Measurements from ENCODE around the gene GPRC5C.

The GPRC5C gene

DNA sequence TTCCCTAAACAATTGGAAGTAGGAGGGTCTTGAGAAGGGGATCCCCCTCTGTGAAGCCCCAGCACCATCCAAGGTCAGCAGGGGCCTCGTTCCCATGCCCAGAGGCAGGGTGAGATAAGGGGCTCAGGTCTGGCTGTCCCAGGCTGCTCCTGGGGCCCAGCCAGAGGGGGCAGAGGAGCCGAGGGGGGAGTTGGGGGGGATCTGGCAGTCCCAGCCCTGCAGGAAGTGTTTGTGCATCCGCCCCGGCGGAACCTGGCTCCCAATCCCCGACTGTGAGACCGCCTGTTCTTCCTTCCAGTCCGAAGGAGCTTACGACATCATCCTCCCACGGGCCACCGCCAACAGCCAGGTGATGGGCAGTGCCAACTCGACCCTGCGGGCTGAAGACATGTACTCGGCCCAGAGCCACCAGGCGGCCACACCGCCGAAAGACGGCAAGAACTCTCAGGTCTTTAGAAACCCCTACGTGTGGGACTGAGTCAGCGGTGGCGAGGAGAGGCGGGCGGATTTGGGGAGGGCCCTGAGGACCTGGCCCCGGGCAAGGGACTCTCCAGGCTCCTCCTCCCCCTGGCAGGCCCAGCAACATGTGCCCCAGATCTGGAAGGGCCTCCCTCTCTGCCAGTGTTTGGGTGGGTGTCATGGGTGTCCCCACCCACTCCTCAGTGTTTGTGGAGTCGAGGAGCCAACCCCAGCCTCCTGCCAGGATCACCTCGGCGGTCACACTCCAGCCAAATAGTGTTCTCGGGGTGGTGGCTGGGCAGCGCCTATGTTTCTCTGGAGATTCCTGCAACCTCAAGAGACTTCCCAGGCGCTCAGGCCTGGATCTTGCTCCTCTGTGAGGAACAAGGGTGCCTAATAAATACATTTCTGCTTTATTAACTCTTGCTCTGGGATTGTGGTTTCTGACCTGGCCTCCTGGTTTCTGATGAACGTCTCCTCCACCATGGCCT, 14.9 kb downstream of the GPRC5C start:
- no peaks in the 10 kb centered on the region for H3K36me3 ChIP-seq (ENCODE audit: insufficient read depth, low read length)
- no peaks in the 10 kb centered on the region for H3K79me2 ChIP-seq (ENCODE audit: control insufficient read depth, insufficient read depth, low read length, unreplicated experiment)
- no peaks in the 10 kb centered on the region for H3K27me3 ChIP-seq (ENCODE audit: insufficient read depth, low read length)
- no peak overlapping the region for H3K4me3 ChIP-seq (ENCODE audit: low read depth, low read length)
- H3K27ac ChIP-seq (ENCODE audit: low read depth, low read length) = no peak overlapping the region
- H3K4me1 ChIP-seq (ENCODE audit: control insufficient read depth, insufficient read depth, low read length, unreplicated experiment) = peaks cover 4% of the 10 kb centered on the region
- H2AFZ ChIP-seq (ENCODE audit: low read length, unreplicated experiment) = no peak overlapping the region

DNA sequence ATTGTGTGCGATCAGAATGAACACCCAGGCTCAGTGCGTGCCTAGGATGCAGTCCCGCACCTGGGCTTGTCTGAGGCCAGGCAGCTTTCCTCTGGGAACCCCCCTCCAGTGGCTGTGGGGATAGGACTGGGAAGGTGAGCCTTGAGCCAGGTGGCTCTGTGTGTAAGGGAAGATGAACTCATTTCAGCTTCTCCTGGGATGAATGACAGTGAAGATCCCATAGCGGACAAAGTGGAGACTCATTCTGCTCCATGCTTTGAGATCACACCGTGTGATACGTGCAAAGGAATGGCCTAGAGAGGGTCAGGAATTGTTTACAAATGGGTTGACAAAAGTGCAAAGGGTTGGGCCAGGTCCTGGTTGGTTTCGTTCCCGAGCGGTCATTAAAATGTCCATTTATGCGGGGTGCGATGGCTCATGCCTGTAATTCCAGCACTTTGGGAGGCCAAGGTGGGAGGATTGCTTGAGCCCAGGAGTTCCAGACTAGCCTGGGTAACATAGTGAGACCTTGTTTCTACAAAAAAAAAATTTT, 15.8 kb downstream of the GPRC5C start:
- no peak overlapping the region for H3K27ac ChIP-seq (ENCODE audit: low read depth, low read length)
- H3K79me2 ChIP-seq (ENCODE audit: control insufficient read depth, insufficient read depth, low read length, unreplicated experiment) = no peaks in the 10 kb centered on the region
- peaks cover 4% of the 10 kb centered on the region for H3K4me1 ChIP-seq (ENCODE audit: control insufficient read depth, insufficient read depth, low read length, unreplicated experiment)
- no peak overlapping the region for H2AFZ ChIP-seq (ENCODE audit: low read length, unreplicated experiment)
- H3K4me3 ChIP-seq (ENCODE audit: low read depth, low read length) = no peak overlapping the region
- H3K36me3 ChIP-seq (ENCODE audit: insufficient read depth, low read length) = no peaks in the 10 kb centered on the region
- H3K27me3 ChIP-seq (ENCODE audit: insufficient read depth, low read length) = 0 out of 2 replicates have a peak, but pooled peaks cover 6% of the 10 kb centered on the region

DNA sequence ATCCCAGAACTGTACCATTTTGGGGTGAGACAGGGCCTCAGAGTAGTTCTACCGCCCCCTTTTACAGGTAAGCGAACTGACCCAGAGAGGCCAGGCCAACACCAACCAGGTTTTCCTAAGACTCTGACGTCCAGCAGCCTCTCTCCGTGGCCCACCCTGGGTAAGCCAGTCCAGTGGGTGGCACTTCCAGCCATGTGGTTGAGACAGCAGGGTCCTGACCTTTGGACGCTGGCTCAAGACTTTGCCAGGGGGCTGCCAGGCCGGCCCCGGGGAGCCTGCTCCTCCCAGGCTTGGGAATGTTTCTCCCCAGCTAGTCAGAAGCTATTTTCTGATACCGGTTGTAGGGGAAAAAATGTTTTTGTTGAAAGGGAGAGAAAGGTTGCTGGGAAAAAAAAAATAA, 16.9 kb downstream of the GPRC5C start:
- Histone ChIP-seq H3K27ac (ENCODE audit: low read depth, low read length) (no peak overlapping the region), H3K36me3 (ENCODE audit: insufficient read depth, low read length) (no peaks in the 10 kb centered on the region), H2AFZ (ENCODE audit: low read length, unreplicated experiment) (no peak overlapping the region), H3K79me2 (ENCODE audit: control insufficient read depth, insufficient read depth, low read length, unreplicated experiment) (no peaks in the 10 kb centered on the region), H3K4me3 (ENCODE audit: low read depth, low read length) (no peak overlapping the region), H3K4me1 (ENCODE audit: control insufficient read depth, insufficient read depth, low read length, unreplicated experiment) (no peaks in the 10 kb centered on the region), H3K27me3 (ENCODE audit: insufficient read depth, low read length) (peaks cover 15% of the 10 kb centered on the region; the same call in 1 of the 2 replicates)

GRCh38 chr17:74449306-74449705, 17.4 kb downstream of the GPRC5C start:
- H2AFZ ChIP-seq (ENCODE audit: low read length, unreplicated experiment) = no peak overlapping the region
- H3K27ac ChIP-seq (ENCODE audit: low read depth, low read length) = no peak overlapping the region
- peaks cover 15% of the 10 kb centered on the region; the same call in 1 of the 2 replicates for H3K27me3 ChIP-seq (ENCODE audit: insufficient read depth, low read length)
- H3K36me3 ChIP-seq (ENCODE audit: insufficient read depth, low read length) = no peaks in the 10 kb centered on the region
- H3K4me1 ChIP-seq (ENCODE audit: control insufficient read depth, insufficient read depth, low read length, unreplicated experiment) = no peaks in the 10 kb centered on the region
- H3K79me2 ChIP-seq (ENCODE audit: control insufficient read depth, insufficient read depth, low read length, unreplicated experiment) = no peaks in the 10 kb centered on the region
- H3K4me3 ChIP-seq (ENCODE audit: low read depth, low read length) = no peak overlapping the region

- H3K4me1 ChIP-seq (ENCODE audit: control insufficient read depth, insufficient read depth, low read length, unreplicated experiment) = no peaks in the 10 kb centered on the region
- no peak overlapping the region for H3K4me3 ChIP-seq (ENCODE audit: low read depth, low read length)
- H3K36me3 ChIP-seq (ENCODE audit: insufficient read depth, low read length) = no peaks in the 10 kb centered on the region
- H3K27me3 ChIP-seq (ENCODE audit: insufficient read depth, low read length) = peaks cover 15% of the 10 kb centered on the region; the same call in 1 of the 2 replicates
- no peaks in the 10 kb centered on the region for H3K79me2 ChIP-seq (ENCODE audit: control insufficient read depth, insufficient read depth, low read length, unreplicated experiment)
- H2AFZ ChIP-seq (ENCODE audit: low read length, unreplicated experiment) = no peak overlapping the region
- no peak overlapping the region for H3K27ac ChIP-seq (ENCODE audit: low read depth, low read length)
These were observed 17.9 kb downstream of the GPRC5C start for GRCh38 chr17:74449773-74450172.

GRCh38 chr17:74450231-74450630, 18.3 kb downstream of the GPRC5C start:
- no peaks in the 10 kb centered on the region for H3K79me2 ChIP-seq (ENCODE audit: control insufficient read depth, insufficient read depth, low read length, unreplicated experiment)
- H3K36me3 ChIP-seq (ENCODE audit: insufficient read depth, low read length) = no peaks in the 10 kb centered on the region
- H3K4me1 ChIP-seq (ENCODE audit: control insufficient read depth, insufficient read depth, low read length, unreplicated experiment) = no peaks in the 10 kb centered on the region
- no peak overlapping the region for H3K27ac ChIP-seq (ENCODE audit: low read depth, low read length)
- H2AFZ ChIP-seq (ENCODE audit: low read length, unreplicated experiment) = no peak overlapping the region
- H3K4me3 ChIP-seq (ENCODE audit: low read depth, low read length) = no peak overlapping the region
- H3K27me3 ChIP-seq (ENCODE audit: insufficient read depth, low read length) = peaks cover 15% of the 10 kb centered on the region; the same call in 1 of the 2 replicates

DNA sequence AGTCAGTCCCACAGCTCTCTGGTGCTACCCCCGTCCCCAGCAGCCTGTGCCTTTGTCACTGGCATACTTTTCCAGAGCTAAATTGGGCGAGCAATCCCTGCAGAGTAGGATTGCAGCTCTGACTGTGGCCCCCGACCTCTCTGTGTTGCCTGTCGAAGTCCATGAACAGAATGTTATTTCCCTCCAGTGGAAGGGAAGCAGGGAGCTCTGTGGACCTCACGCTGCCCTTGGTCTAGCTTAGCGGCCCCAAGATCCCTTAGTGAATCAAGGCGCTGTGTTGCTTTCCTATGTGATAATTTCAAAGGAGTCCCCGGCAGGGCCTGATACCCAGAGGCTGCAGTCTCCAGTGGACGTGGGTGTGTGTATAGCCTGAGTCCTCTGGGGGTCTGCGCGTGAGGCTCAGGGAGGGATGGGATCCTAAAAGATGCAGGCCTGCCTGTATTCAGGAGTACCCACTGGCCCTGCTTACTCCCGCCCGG, 19.1 kb downstream of the GPRC5C start:
- Histone ChIP-seq H3K4me1 (ENCODE audit: control insufficient read depth, insufficient read depth, low read length, unreplicated experiment) (no peaks in the 10 kb centered on the region), H2AFZ (ENCODE audit: low read length, unreplicated experiment) (no peak overlapping the region), H3K36me3 (ENCODE audit: insufficient read depth, low read length) (no peaks in the 10 kb centered on the region), H3K4me3 (ENCODE audit: low read depth, low read length) (no peak overlapping the region), H3K79me2 (ENCODE audit: control insufficient read depth, insufficient read depth, low read length, unreplicated experiment) (no peaks in the 10 kb centered on the region), H3K27me3 (ENCODE audit: insufficient read depth, low read length) (peaks cover 15% of the 10 kb centered on the region; the same call in 1 of the 2 replicates), H3K27ac (ENCODE audit: low read depth, low read length) (no peak overlapping the region)

- Histone ChIP-seq H3K27me3 (ENCODE audit: insufficient read depth, low read length) (peaks cover 15% of the 10 kb centered on the region; the same call in 1 of the 2 replicates), H3K4me1 (ENCODE audit: control insufficient read depth, insufficient read depth, low read length, unreplicated experiment) (no peaks in the 10 kb centered on the region), H2AFZ (ENCODE audit: low read length, unreplicated experiment) (no peak overlapping the region), H3K4me3 (ENCODE audit: low read depth, low read length) (no peak overlapping the region), H3K27ac (ENCODE audit: low read depth, low read length) (no peak overlapping the region), H3K79me2 (ENCODE audit: control insufficient read depth, insufficient read depth, low read length, unreplicated experiment) (no peaks in the 10 kb centered on the region), H3K36me3 (ENCODE audit: insufficient read depth, low read length) (no peaks in the 10 kb centered on the region)
These were observed 19.7 kb downstream of the GPRC5C start for GRCh38 chr17:74451557-74451956.

DNA sequence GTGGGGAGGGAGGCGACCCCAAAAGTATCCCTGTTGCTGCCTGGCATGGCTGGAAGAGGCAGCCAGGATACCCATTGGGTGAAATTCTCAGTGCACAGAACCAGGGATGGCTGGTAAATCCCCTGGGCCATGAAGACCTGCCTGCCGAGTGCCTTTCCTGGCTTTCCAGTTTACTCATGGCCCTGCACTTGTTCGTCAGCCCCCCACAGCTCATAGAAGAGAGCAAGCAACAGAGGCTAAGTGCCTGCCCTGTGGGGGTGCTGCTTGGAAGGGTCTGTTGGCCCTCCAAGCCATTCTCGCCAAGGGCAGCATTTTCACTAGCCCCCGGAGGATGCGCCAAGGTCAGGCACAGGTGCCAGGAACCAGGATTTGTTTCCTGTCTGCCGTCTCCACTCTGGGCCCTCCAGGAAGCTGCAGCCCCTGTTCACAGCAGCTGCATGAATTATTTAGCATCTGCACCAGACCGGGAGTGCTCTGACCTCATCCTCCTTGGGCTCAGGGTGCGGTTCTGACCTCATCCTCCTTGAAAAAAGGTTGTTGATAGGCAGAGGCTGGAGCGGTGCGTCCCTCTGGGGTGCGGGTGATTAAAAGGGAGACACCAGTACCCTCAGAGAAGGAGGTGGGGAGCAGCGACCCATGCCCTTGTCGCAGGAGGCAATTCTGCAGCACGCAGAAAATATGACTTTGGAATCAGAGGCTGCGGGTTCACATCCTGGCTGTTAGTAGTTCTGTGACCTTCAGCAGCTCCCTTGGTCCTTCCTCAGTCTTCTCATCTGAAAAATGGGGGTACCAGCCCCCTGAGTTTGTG, 20.3 kb downstream of the GPRC5C start:
- Histone ChIP-seq H2AFZ (ENCODE audit: low read length, unreplicated experiment) (no peak overlapping the region), H3K27me3 (ENCODE audit: insufficient read depth, low read length) (peaks cover 15% of the 10 kb centered on the region; the same call in 1 of the 2 replicates), H3K36me3 (ENCODE audit: insufficient read depth, low read length) (no peaks in the 10 kb centered on the region), H3K79me2 (ENCODE audit: control insufficient read depth, insufficient read depth, low read length, unreplicated experiment) (no peaks in the 10 kb centered on the region), H3K4me3 (ENCODE audit: low read depth, low read length) (no peak overlapping the region), H3K4me1 (ENCODE audit: control insufficient read depth, insufficient read depth, low read length, unreplicated experiment) (no peaks in the 10 kb centered on the region), H3K27ac (ENCODE audit: low read depth, low read length) (no peak overlapping the region)

- no peak overlapping the region for H3K27ac ChIP-seq (ENCODE audit: low read depth, low read length)
- H3K4me3 ChIP-seq (ENCODE audit: low read depth, low read length) = peak overlapping the region; percentile 53
- H3K4me1 ChIP-seq (ENCODE audit: control insufficient read depth, insufficient read depth, low read length, unreplicated experiment) = no peaks in the 10 kb centered on the region
These were observed 21.2 kb downstream of the GPRC5C start for GRCh38 chr17:74452841-74453661.

More at GRCh38 chr17:74452841-74453661, 21.2 kb downstream of the GPRC5C start:
- H3K27me3 ChIP-seq (ENCODE audit: insufficient read depth, low read length) = peaks cover 15% of the 10 kb centered on the region; the same call in 1 of the 2 replicates
- H3K36me3 ChIP-seq (ENCODE audit: insufficient read depth, low read length) = no peaks in the 10 kb centered on the region
- H3K79me2 ChIP-seq (ENCODE audit: control insufficient read depth, insufficient read depth, low read length, unreplicated experiment) = no peaks in the 10 kb centered on the region
- no peak overlapping the region for H2AFZ ChIP-seq (ENCODE audit: low read length, unreplicated experiment)
